GM20431 (cell line): ENCODE results near the gene EMC10.
"Not testable (repeated sequence)": the region's sequence is repeated elsewhere in the genome, so short reads cannot be mapped to it uniquely, and the experiment has no call there.

Source experiments
- in situ Hi-C: fragments of 300-500 bp; cut with MseI, MboI; formaldehyde crosslinking; loops from one replicate; pipeline ENCODE4 v1.15.0; 2020; ENCODE audit warnings: low sequenced_read_pairs; ENCODE audit not compliant: unreplicated experiment

Gene EMC10

GRCh38 chr19:50450369-50451222, 25.7 kb upstream of the EMC10 start:
- in situ Hi-C loops, result no loop called here

DNA sequence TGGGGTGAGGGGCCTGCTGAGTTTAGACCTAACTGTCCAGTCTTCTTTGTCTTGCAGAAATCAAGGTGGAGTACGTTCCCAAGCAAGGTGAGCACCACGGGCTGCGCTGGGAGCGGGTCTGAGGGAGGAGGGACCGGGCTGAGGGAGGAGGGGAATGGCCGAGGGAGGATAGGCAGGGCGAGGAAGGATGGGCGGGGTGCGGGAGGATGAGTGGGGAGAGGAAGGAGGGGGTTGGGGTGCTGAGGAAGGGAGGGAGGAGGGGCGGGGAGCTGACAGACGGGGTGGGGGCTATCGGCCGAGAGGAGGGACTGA, 25.1 kb upstream of the EMC10 start:
- in situ Hi-C loops, result no loop called here

- in situ Hi-C loops, result no loop called here
Measured at GRCh38 chr19:50453243-50453642, 23.1 kb upstream of the EMC10 start.

DNA sequence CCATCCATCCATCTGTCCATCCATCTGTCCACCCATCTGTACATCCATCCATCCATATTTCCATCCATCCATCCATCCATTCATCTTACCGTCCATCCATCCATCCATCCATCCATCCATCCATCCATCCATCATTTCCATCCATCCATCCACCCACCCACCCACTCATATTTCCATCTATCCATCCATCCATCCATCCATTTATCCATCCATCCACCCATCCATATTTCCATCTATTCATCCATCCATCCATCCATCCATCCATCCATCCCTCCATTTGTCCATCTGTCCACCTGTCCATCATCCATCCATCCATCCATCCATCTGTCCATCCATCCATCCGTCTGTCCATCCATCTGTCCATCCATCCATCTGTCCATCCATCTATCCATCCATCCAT, 20.3 kb upstream of the EMC10 start:
- in situ Hi-C loops, result no loop called here

DNA sequence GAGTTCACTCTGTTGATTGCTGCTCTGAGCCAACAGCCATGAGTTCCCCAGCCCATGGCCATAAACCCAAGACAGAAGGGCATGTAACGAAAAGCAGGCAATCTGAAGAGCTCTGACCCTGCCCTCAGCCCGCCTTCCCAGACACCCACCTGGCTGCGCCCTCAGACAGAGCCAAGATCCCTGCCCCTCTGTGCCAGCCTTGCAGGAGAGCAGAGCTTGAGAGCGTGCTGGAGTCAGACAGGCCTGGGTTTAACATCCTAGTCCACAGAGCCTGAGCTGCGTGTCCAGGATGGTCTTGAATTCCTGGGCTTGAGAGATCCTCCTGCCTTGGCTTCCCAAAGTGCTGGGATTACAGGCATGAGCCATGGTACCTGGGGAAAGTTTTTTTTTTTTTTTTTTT, 19.0 kb upstream of the EMC10 start:
- in situ Hi-C loops, result no loop called here

DNA sequence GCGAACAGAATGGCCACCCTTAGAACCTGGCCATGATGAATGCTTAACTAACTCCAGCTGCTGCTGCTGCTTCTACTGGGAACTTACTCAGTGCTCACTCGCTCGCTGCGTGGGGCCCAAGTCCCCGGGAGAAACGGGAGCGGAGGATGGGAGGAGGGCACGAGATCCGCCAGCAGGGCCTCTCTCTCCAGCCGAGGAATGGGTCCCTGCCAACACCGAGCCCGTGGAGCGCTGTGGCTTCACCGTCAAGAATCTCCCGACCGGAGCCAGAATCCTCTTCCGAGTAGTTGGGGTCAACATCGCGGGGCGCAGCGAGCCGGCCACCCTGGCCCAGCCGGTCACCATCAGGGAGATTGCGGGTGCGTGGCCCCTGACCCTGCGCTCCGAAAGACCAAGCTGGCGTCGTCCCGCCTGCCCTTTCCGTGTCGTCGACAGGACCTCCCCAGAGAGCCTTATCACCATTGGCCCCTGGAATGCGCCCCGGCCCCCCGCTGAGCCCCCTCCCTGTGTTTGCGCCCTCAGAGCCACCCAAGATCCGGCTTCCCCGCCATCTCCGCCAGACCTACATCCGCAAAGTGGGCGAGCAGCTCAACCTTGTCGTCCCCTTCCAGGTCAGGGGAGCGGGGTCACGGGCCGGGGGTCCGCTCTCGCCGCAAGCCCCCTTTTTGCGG, 17.8 kb upstream of the EMC10 start:
- in situ Hi-C loops, result no loop called here

DNA sequence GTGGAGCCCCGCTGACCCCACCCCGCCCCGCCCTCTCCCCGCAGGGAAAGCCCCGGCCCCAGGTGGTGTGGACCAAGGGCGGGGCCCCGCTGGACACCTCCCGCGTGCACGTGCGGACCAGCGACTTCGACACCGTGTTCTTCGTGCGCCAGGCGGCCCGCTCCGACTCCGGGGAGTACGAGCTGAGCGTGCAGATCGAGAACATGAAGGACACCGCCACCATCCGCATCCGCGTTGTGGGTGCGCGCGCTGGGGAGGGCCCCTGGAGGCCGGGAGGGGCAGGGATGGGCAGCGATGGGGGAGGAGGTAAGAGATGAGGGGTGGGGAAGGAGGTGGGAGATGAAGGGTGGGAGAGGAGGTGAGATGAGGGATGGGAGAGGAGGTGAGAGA, 17.2 kb upstream of the EMC10 start:
- in situ Hi-C loops, result no loop called here

DNA sequence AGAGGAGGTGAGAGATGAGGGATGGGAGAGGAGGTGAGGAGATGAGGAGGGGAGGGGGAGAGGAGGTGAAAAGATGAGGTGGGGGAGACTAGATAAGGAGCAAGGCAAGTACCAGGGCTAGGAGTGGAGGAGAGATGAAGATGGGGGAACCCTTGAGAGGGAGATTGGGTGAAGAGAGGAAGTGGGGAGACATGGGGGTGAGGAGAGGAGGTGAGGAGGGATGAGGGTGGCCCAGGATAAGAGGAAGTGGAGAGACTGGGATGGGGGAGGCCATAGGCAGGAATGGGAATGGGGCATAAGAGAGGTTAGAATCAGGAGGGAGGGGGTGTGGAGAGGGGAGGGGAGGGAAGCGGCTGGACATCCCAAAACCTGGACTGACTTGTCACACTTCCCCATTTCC, 16.7 kb upstream of the EMC10 start:
- in situ Hi-C loops, result loop anchor here (10.0 kb wide), 1 partner anchor 85 kb away; the partner anchor contains the start of gene NR1H2

- in situ Hi-C loops, result loop anchor here (10.0 kb wide), 1 partner anchor 85 kb away; the partner anchor contains the start of gene NR1H2
Measured at GRCh38 chr19:50460161-50460765, 16.0 kb upstream of the EMC10 start.

GRCh38 chr19:50461066-50461875, 15.0 kb upstream of the EMC10 start:
- in situ Hi-C loops, result loop anchor here (10.0 kb wide), 1 partner anchor 86 kb away; the partner anchor contains the start of gene NR1H2

GRCh38 chr19:50462970-50463369, 13.3 kb upstream of the EMC10 start:
- in situ Hi-C loops, result loop anchor here (10.0 kb wide), 1 partner anchor 88 kb away; the partner anchor contains the start of gene NR1H2

DNA sequence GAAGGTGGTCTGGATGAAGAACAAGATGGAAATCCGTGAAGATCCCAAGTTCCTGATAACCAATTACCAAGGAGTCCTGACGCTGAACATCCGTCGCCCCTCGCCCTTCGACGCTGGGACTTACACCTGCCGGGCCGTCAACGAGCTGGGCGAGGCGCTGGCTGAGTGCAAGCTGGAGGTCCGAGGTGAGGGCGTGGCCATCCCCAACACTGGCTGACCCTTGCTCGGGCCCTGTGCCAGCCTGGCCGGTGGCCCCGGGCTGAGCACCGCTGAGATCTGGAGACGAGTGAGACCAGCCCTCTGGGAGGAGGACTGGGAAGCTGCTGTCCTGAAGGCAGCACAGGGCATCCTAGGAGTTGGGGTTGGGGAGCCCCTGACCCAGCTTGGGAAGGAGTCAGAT, 12.0 kb upstream of the EMC10 start:
- in situ Hi-C loops, result loop anchor here (10.0 kb wide), 1 partner anchor 90 kb away; the partner anchor contains the start of gene NR1H2

GRCh38 chr19:50465000-50465399, 11.3 kb upstream of the EMC10 start:
- in situ Hi-C loops, result loop anchor here (10.0 kb wide), 1 partner anchor 90 kb away; the partner anchor contains the start of gene NR1H2

DNA sequence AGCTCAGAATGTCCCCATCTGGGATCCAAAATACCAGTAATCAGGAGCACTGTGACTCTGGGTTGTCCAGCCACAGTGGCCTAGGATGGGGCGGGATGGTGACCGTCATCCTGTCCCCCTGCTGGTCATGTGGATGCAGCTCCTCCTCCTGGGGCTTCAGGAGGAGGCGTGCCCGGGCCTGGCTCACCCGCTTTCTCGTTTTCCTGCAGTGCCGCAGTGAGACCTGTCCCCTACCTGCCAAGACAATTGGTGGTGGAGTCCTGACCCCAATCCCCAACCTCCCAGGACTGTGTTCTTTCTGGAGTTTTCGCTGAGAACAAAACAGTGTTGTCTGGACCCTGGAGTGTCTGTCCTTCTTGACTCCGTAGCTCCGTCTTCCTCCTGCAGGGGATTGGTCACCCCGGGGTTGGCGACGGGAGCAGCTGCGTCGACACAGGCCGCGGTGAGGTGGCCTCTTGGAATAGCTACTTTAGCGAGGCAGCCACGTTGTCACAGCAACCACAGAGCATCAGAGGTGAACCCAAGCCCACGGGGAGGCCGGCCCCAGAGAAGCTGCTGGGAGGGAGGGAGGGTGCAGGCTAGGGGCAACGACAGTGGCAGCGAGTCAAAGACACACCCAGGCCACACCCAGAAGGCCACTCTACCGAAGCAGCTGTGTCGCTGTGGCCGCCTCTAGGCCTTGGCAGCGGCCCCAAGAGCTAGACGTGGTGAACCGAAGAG, 10.2 kb upstream of the EMC10 start:
- in situ Hi-C loops, result loop anchor here (10.0 kb wide), 1 partner anchor 91 kb away; the partner anchor contains the start of gene NR1H2

DNA sequence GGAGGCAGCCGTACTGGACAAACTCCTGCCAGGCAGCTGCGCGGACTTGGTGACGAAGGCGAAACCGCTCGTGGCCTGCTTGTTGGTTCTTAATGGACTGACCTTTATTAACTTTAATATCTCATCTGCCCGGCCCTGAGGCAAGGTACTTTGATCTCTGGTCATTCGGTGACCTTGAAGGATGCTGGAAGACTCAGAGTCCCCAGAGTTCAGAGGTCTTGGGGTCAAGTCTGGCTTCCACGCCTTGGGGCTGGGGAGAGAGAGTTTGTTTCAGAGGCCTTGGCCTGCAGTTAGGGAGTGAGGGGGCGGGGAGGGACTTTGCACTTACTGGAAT, 9.6 kb upstream of the EMC10 start:
- in situ Hi-C loops, result loop anchor here (10.0 kb wide), 1 partner anchor 92 kb away; the partner anchor contains the start of gene NR1H2

- in situ Hi-C loops, result loop anchor here (10.0 kb wide), 1 partner anchor 93 kb away; the partner anchor contains the start of gene NR1H2
Measured at GRCh38 chr19:50467566-50467965, 8.7 kb upstream of the EMC10 start.

GRCh38 chr19:50468818-50469217, 7.5 kb upstream of the EMC10 start:
- in situ Hi-C loops, result loop anchor here (10.0 kb wide), 1 partner anchor 94 kb away; the partner anchor contains the start of gene NR1H2

DNA sequence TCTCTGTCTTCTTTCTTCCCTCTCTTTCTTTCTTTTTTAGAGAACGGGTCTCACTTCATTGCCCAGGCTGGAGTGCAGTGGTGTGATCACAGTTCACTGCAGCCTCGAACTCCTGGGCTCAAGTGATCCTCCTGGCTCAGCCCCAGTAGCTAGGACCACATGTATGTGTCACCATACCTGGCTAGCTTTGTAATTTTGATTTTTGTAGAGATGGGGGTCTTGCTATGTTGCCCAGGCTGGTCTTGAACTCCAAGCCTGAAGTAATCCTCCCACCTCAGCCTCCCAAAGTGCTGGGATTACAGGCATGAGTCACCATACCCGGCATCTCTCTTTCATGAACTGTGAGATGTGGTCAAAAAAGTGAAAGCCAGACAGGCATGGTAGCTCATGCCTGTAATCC, 3.0 kb upstream of the EMC10 start:
- in situ Hi-C loops, result not testable (repeated sequence)

DNA sequence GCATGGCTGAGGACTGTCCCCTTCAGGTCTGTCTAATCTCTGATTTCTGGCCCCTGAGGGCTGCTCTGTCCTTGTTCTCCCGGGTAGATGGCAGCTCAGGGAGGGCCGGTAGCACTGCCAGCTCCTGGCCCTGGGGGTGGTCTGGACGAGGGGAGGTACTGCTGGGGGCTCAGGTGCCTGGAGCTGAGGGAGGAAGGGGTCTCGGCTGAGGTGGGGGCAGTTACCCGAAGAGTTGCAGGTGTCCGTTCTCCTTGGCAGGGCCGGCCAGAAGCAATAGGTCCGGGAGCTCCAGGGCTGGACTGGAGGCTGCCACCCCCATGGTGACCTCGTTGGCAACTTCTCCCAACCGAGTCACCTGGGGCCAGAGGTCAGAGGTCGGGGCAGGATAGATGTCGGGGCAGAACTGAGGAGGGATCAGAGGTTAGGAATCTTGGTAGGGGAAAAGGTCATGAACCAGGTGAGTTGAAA, 1.2 kb upstream of the EMC10 start:
- in situ Hi-C loops, result no loop called here
